NCI-H446 (cell line): Measurements from ENCODE around the gene CD59.
A peak's percentile ranks its signal among the peaks of the same experiment; 100 is the strongest.

Experiments
- DNase-seq, 2 experiments: peaks; one replicate each; lab custom pipeline; 2025; lab: John Stamatoyannopoulos, UW

The CD59 gene, protein sequence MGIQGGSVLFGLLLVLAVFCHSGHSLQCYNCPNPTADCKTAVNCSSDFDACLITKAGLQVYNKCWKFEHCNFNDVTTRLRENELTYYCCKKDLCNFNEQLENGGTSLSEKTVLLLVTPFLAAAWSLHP

GRCh38 chr11:33736148-33736812 lies at the start of gene CD59:
Gene CD59, minus strand, starts transcription at chr11:33736423. Its CDS starts 13,978 bp downstream, at chr11:33722445.
- DNase-seq, result peak; percentile 68 to 90

DNA sequence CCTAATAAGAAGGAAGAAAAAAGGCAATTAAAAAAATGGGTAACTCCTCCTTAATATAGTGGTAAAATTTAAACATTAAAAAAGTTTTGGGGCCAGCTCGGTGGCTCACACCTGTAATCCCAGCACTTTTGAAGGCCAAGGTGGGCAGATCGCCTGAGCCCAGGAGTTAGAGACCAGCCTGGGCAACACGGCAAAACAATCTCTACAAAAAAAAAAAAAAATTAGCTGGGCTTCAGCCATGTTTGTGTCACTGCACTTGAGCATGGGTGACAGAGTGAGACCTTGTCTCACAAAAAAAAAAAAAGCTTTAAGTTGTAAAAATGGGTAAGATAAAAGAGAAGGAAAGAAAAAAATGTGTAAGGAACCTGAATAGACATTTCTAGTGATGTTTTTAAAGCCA lies 49.4 kb upstream of the CD59 start:
- DNase-seq, result no peak

DNA sequence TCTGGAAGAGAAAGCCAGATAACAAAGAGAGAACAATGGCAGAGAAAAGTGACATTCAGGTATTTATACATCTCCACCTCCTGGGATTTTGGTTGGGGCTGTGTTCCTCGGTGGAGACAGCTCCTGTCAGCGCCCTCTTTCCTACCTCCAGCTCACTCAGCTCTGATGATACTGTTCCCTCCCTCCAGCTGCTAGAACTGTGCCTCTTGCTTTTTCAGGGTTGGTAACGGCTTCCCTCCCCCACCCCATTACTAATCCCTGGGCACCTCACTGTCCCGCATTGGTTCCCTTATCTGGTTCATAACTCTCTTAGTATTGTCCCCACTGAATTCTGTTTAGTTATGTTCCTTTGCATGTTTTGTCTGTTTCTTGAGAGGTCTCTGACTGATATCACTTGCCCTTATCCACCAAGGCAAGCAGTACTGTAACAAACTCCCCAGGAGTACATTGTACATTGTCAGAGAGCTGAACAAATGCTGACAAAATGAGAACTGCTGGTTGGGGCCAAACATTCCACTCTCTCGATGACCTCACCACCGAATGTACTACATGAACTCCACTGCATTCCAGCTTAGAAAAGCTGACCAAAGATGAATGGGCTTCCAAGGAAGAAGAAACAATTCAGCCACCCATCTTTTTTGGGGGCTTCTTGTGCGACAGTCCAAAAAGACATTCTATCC lies 43.8 kb upstream of the CD59 start:
- DNase-seq, result no peak

DNA sequence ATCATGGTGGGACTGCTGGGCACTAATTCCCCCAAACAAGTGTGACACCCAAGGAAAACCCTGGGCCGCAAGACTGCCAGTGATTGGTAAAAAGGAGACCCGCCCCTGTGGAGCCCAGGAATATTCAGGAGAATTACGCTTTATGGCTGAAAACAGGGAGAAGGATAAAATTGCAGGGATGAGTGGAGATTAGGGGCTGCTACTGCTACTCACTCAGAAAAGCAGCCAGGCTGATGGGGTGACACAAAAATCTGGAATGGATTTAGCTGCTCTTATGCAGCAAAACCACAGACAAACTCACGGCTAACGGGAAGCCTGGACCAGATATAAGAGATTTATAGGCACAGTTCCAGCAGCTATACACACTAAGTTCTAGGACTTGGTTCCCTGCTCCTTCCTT lies 42.5 kb upstream of the CD59 start:
- peak; percentile 16 to 56 for DNase-seq

GRCh38 chr11:33777906-33778305 lies 41.7 kb upstream of the CD59 start:
- no peak for DNase-seq

- DNase-seq, result no peak
These were observed 39.7 kb upstream of the CD59 start for GRCh38 chr11:33775832-33776470.

- no peak for DNase-seq
These were observed 39.2 kb upstream of the CD59 start for GRCh38 chr11:33775467-33775807.

GRCh38 chr11:33774736-33775466 lies 38.7 kb upstream of the CD59 start:
- no peak for DNase-seq

DNA sequence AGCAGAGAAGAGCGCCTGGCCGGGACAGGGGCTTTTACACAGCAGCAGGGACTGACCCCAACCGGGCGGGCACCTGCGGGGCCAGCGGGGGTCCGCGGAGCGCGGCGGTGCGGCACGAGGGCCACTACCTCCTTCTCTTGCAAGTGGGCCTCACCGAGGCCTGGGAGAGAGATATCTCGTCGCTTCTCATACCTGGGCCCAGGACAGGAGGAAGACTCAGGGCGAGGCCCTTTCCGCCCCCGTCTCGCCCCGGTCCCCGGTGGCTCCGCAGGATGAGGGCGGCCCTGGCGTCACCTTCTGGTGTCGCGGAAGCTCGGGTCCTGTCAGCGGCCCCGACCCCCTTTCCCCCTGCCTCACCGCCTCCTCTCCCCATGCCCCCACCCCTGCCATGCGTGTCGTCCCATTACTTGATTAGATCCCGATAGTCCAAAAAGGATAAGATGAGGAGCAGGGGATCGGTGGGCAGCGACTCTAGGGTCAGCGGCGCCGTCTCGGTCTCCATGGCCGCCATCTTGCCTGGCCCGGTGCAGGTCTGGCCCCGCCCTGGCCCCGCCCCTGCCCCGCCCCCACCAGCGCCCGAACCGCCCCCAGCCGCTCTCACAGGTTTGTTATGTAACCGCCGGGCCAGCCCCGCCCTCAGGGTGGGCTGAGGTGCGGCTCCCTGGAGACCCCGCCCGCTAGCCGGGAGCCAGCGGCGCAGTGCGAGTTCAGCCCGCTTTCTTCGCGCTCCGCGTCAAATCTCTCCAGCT lies 37.9 kb upstream of the CD59 start, which contains the start of gene FBXO3:
TSS of gene FBXO3 (minus strand) at position 534 of the 749 bp plus-strand sequence. CDS start at position 511, 23 bp downstream.
- DNase-seq, result peak; percentile 71 to 93

DNA sequence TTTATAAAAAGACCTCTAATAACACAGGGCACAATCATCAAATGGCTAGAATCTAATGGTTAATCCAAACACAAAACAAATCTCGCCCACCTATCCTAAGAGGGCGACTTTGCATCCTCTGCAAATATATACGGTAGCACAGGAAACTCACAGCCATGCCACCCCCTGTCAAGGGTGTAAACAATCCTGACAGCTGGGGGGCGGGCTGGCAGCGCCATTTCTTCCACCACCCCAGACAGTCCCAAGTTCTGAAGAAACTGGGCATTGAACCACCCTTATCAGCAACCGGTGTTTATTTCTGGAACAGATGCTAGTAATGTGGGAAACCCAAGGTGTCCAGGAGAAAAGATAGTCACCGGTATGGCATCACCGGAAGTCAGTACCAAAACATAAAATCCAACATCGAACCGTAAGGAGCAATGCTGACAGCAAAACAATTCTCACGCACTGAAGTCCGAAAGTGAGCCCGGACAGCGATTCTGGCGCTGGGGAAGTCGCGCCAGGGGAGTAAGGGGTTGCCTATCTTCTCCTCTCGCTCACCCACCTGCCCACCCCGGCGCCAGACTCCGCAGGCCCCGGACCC lies 37.3 kb upstream of the CD59 start:
- no peak for DNase-seq

DNA sequence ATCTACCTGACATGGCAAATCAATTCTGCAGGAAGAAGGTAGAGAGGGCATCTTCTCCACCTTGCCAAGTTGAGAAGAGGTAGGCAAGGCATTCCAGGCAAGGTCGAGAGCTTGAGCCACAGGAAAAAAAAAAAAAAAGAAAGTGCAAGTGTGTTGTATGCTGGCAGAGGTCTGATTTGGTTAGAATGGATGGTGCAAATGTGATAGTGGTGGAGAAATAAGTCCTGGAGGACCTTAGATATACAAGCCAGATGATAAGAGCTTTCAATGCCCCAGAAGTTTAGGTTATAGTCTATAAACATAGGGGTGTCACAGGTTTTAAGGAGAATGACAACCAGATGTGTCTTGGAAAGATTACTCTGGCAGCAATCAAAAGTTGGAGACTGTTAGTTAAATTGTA lies 36.6 kb upstream of the CD59 start:
- no peak for DNase-seq

DNA sequence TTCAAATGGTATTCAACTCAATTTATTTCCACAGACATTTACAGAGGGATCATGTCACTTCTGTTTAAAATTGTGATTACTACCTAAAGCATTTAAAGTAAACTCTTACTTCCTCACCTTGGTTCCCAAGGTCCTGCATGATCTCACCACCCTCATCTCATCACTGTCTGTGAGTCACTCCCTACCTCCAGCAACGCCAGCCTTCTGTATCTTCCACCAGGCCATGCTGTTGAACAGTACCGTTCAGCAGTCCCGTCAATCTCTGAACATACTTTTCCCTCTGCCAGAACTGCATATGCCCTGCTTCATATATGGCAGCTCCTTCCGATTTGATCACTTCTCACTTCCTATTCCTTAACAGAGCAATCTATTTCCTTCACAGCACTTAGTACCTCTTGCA lies 36.1 kb upstream of the CD59 start:
- no peak for DNase-seq

- no peak for DNase-seq
These were observed 34.0 kb upstream of the CD59 start for GRCh38 chr11:33770236-33770635.

- no peak for DNase-seq
These were observed 33.3 kb upstream of the CD59 start for GRCh38 chr11:33769542-33769941.

GRCh38 chr11:33767624-33768023 lies 31.4 kb upstream of the CD59 start:
- no peak for DNase-seq

DNA sequence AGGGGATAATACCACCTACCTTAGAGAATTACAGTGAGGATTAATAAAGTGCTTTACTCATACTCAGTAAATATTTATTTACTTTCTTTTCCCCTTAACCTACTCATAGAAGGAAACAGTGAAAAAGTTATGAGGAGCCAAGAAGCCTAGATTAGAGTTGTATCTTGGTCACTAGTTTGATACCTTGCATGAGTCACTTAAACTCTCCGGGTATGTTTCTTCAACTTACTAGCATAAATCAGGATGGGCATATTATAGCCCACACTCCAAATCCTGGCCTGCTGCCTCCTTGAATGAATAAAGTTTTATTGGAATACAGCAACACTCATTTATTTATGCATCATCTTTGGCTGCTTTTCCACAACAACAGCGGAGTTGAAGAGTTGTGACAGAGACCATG lies 29.9 kb upstream of the CD59 start:
- DNase-seq, result no peak

DNA sequence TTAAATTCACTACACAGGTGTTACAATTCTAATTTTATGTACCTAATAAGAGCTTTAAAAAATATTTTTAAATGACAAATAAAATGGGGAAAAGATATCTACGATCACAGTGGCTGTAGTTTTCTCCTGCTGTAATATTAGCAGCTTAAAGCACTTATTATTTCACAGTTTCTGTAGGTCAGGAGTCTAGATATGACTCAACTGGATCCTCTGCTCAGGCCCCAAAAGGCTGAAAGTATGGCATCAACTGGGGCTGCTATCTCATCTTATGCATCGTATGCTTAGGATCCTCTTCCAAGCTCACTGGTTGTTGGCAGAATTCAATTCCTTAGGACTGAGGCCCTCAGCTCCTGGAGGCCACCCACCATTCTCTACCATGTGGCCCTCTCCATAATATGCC lies 25.2 kb upstream of the CD59 start:
- DNase-seq, result no peak

DNA sequence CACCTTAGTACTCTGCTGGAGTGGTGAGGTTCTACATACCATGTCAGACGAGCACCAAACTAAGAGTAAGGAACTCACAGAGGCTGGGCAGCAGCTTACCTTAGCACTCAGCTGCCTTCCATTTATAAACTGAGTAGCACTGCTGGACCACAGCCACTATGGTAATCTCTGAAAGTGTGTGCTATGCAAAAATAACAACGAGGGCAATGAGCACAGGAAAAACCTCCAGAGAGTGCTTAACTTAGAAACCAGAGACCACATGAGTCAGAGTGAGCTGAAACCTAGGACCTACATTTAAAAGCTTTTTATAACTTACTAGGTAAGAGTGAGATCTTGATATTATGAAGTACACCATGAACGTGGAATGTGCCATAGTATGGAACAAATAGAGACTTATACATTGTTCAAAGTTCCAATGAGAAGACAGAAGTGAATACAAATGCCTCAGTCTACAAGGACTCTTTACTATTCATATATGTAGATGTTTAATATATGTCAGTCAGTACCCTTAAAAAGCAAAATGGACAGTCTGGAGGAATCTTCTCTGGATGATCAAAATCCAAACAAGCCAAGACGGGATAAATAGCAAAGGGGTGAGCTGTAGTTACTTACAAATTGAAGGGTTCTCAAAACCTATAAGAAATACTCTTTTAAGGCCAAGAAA lies 17.2 kb upstream of the CD59 start:
- DNase-seq, result no peak

DNA sequence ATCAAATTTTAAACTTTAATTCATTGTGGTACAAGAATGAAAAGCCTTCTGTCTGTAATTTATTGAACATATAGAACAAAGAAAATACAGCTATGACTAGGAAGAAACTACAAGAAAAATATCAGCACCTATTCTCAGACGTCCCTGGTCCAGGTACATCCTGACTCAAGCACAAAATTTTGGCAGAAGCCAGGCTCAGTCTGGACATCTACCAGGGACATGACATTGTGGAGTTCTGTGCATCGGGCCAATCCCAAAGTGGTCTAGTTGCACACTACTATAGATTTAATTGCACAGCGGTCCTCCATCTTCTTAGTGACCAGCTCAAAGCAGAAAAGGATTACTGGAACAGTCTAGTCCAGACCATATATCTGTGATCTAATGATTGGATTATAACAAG lies 15.7 kb upstream of the CD59 start:
- DNase-seq, result no peak

GRCh38 chr11:33747979-33748378 lies 11.8 kb upstream of the CD59 start:
- DNase-seq, result peak; percentile 18 to 69

DNA sequence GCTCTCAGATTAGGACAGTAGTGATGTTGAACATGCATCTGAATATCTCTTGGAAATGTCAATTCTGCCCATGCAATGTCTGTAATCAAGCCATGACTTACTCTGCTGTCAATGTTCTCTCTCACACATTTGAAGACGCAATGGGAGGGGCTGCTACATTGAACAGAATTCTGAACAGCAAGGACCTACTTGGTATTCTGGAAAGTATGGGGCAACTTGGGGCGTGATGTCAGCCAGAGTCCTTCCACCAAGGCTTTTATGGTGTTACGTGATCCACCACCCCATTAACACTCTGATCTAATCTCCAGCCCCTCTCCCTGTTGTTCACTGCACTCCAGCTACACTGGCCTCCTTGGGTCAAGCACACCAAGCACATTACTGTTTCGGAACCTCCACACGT lies 7.1 kb upstream of the CD59 start:
- no peak for DNase-seq
